B cell (primary cell): ENCODE data around the gene TET2. TPM values are rescaled to one million over a fixed set of nuclear protein-coding genes. Genes with fewer than 3 reads are reported as not detected.

Source experiments
- ATAC-seq: fragments of 200-7000 bp; cut with Tn5 transposase; one replicate; pipeline ENCODE4 v1.10.0; 2021; ENCODE audit warnings: low read depth, mild to moderate bottlenecking, moderate number of reproducible peaks, moderate library complexity
- CTCF ChIA-PET: fragments of 350-600 bp; sonication (Branson Sonifier 250); formaldehyde crosslinking; loops from one replicate; lab custom pipeline; 2021; ENCODE audit warnings: antibody characterized with exemption, inconsistent platforms; lab: Charles Lee
- POLR2A ChIA-PET: fragments of 350-600 bp; sonication (Branson Sonifier 250); formaldehyde crosslinking; loops from one replicate; lab custom pipeline; 2021; ENCODE audit warnings: antibody characterized with exemption; lab: Charles Lee
- DNase-seq: peaks from one replicate; pipeline ENCODE4 v3.0.0; 2013
- H2AFZ ChIP-seq: 2 replicates; pipeline ENCODE4 v1.6.1; 2012; ENCODE audit warnings: mild to moderate bottlenecking, low read depth, low read length; ENCODE audit not compliant: insufficient read depth, poor library complexity, severe bottlenecking
- H3K27ac ChIP-seq, 2 donors: 1 replicate in 1 of 2; 2 replicates in 1 of 2; pipeline ENCODE4 v1.5.1; 2012 to 2013; ENCODE audit warnings: low read length in 2 of 2, mild to moderate bottlenecking in 2 of 2, moderate library complexity in 1 of 2
- H3K27me3 ChIP-seq, 4 experiments: fragments of 200-600 bp in 1 of 4; sonication (generic) in 1 of 4; replicated peaks in 1 of 4; 1 replicate in 2 of 4; 2 replicates in 2 of 4; pipeline versions ENCODE4 v1.6.1 to v1.7.0; 2013 to 2016; ENCODE audit warnings: low read length in 3 of 4, mild to moderate bottlenecking in 2 of 4, mixed read lengths in 1 of 4, moderate library complexity in 1 of 4; ENCODE audit not compliant: insufficient read depth in 4 of 4, control insufficient read depth in 3 of 4; ENCODE audit errors: control extremely low read depth in 1 of 4
- H3K36me3 ChIP-seq, 2 experiments: replicated peaks in 1 of 2; 1 replicate in 1 of 2; 2 replicates in 1 of 2; pipeline versions ENCODE4 v1.6.1 to v1.7.1; 2013; ENCODE audit warnings: low read length in 1 of 2; ENCODE audit not compliant: insufficient read depth in 2 of 2, control insufficient read depth in 1 of 2; ENCODE audit errors: control extremely low read depth in 1 of 2, extremely low read depth in 1 of 2
- H3K4me1 ChIP-seq, 2 donors: fragments of 200-600 bp in 1 of 2; sonication (generic) in 1 of 2; 1 replicate in 1 of 2; 2 replicates in 1 of 2; pipeline versions ENCODE4 v1.5.1 to v1.6.1; 2013 to 2017; ENCODE audit warnings: low read length in 2 of 2; ENCODE audit not compliant: control insufficient read depth in 2 of 2, insufficient read depth in 2 of 2
- H3K4me2 ChIP-seq: replicated peaks from 2 replicates; pipeline ENCODE3; 2012; ENCODE audit warnings: mild to moderate bottlenecking, low read depth, low read length; ENCODE audit not compliant: poor library complexity, severe bottlenecking
- H3K4me3 ChIP-seq, 5 experiments: fragments of 200-600 bp in 1 of 5; sonication (generic) in 1 of 5; 1 replicate in 3 of 5; 2 replicates in 2 of 5; pipeline versions ENCODE4 v1.5.1 to v1.7.0; 2011 to 2016; ENCODE audit warnings: low read length in 4 of 5, mild to moderate bottlenecking in 4 of 5, low read depth in 2 of 5, control low read depth in 1 of 5, moderate library complexity in 1 of 5; ENCODE audit not compliant: insufficient read depth in 1 of 5; ENCODE audit errors: control extremely low read depth in 1 of 5, extremely low read depth in 1 of 5
- H3K79me2 ChIP-seq: fragments of 200-600 bp; sonication (generic); one replicate; pipeline ENCODE4 v1.6.0; 2016; ENCODE audit warnings: low read length; ENCODE audit not compliant: control insufficient read depth, insufficient read depth
- H3K9ac ChIP-seq: fragments of 200-600 bp; sonication (generic); 2 replicates; pipeline ENCODE4 v1.6.1; 2017; ENCODE audit warnings: mild to moderate bottlenecking, low read length, moderate library complexity
- H3K9me3 ChIP-seq, 3 donors: one replicate each; pipeline versions ENCODE4 v1.6.1 to v1.7.1; 2013; ENCODE audit warnings: low read length in 2 of 3; ENCODE audit not compliant: control insufficient read depth in 2 of 3, insufficient read depth in 1 of 3; ENCODE audit errors: control extremely low read depth in 1 of 3
- H4K20me1 ChIP-seq: 2 replicates; pipeline ENCODE4 v1.6.0; 2012; ENCODE audit warnings: mild to moderate bottlenecking, low read length; ENCODE audit not compliant: insufficient read depth, control insufficient read depth, poor library complexity, severe bottlenecking
- H3K27ac Mint-ChIP-seq: one replicate; pipeline ENCODE4 v1.8.0; 2021; ENCODE audit warnings: mixed read lengths
- H3K27me3 Mint-ChIP-seq: one replicate; pipeline ENCODE4 v1.8.0; 2021; ENCODE audit warnings: mixed read lengths
- H3K4me1 Mint-ChIP-seq: one replicate; pipeline ENCODE4 v1.8.0; 2021; ENCODE audit warnings: mixed read lengths
- H3K4me3 Mint-ChIP-seq: one replicate; pipeline ENCODE4 v1.8.0; 2021; ENCODE audit warnings: mixed read lengths
- H3K9me3 Mint-ChIP-seq: one replicate; pipeline ENCODE4 v1.8.0; 2022; ENCODE audit warnings: mixed read lengths; ENCODE audit not compliant: insufficient read depth
- EZH2 ChIP-seq: IDR thresholded peaks from 2 replicates; pipeline ENCODE4 v1.6.1; 2012; ENCODE audit warnings: borderline replicate concordance, low read depth, mild to moderate bottlenecking, moderate library complexity, low read length; ENCODE audit not compliant: insufficient read depth, poor library complexity, severe bottlenecking
- WGBS: methylation state at CpG from one replicate; pipeline ENCODE4 v1.1.5; 2013; ENCODE audit warnings: missing lambda C conversion rate; ENCODE audit not compliant: insufficient coverage; 5-methylcytosine and 5-hydroxymethylcytosine counted together
- intact Hi-C: fragments of 100-400 bp; cut with micrococcal nuclease; formaldehyde crosslinking; loops from one replicate; pipeline ENCODE4 v1.10.0; 2022
- polyA plus RNA-seq: library from polyadenylated mRNA; depleted of rRNA; stranded (reverse); fragments of >200 nt; gene quantifications from 2 replicates; pipeline ENCODE4 v1.2.3, GENCODE V29; 2012
- total RNA-seq, 2 donors: library from RNA; stranded (reverse); fragments of 120-200 nt in 1 of 2; gene quantifications; 1 replicate in 1 of 2; 2 replicates in 1 of 2; pipeline versions ENCODE4 v1.2.3 to v1.2.4, GENCODE V29; 2013 to 2022
- TF ChIP-seq, protein P1 (sequence below): fragments of 200-600 bp; IDR thresholded peaks from one replicate; pipeline ENCODE4 v1.8.0; 2022; ENCODE audit warnings: antibody characterized with exemption, mild to moderate bottlenecking

The TET2 gene
- total and polyA plus RNA-seq, 2 donors (not counting 1 experiment from before 2014, with no cell fraction given): 7.1 to 56.8 TPM

DNA sequence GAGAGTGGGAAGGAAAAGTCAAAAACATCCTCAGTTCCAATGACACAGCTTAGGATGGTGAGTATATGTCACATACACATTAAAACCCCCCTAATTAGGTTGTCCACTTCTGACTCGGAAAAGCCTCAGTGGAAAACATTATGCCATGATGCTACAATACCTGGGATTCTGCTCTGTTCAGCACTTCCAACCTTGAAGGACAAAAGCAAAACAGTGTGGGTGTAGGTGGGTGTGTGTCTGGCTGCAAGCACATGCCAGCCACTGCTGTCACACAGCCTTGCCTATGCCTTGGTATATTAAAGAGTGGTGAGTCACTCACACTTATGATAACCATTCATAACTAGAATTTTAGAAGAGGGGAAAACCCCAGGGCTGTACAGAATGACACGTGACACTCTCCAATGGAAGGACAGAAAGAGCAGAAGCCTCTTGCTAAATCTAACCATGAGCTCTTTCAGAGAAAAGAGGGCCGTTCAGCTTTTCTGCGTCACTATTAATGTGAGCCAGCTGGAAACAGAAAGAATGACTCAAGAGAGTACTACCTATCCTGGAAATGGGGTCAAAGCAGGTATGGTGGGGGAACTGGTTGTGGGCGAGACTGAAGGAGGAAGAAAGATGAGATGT lies 159.6 kb downstream of the TET2 start:
- peaks cover 0 to 6% (median 0%) of the 10 kb centered on the region in 3 donors for H3K9me3 ChIP-seq
- Mint-ChIP-seq H3K4me1 (peaks cover 22% of the 10 kb centered on the region), H3K9me3 (peaks cover 12% of the 10 kb centered on the region), H3K4me3 (peak overlapping the region; percentile 71), H3K27ac (peak overlapping the region; percentile 50), H3K27me3 (no peaks in the 10 kb centered on the region)
- WGBS: 36% methylated on average over 3 of the region's 5 CpGs
- H3K4me3 ChIP-seq: no peak overlapping the region
- H3K4me1 ChIP-seq: peaks cover 3 to 11% of the 10 kb centered on the region in 2 donors
- no peak overlapping the region for H3K27ac ChIP-seq
- no peaks in the 10 kb centered on the region for H4K20me1 ChIP-seq
- intact Hi-C loops: no loop called here
- H3K36me3 ChIP-seq: no peaks in the 10 kb centered on the region
- TF ChIP-seq, protein P1, sequence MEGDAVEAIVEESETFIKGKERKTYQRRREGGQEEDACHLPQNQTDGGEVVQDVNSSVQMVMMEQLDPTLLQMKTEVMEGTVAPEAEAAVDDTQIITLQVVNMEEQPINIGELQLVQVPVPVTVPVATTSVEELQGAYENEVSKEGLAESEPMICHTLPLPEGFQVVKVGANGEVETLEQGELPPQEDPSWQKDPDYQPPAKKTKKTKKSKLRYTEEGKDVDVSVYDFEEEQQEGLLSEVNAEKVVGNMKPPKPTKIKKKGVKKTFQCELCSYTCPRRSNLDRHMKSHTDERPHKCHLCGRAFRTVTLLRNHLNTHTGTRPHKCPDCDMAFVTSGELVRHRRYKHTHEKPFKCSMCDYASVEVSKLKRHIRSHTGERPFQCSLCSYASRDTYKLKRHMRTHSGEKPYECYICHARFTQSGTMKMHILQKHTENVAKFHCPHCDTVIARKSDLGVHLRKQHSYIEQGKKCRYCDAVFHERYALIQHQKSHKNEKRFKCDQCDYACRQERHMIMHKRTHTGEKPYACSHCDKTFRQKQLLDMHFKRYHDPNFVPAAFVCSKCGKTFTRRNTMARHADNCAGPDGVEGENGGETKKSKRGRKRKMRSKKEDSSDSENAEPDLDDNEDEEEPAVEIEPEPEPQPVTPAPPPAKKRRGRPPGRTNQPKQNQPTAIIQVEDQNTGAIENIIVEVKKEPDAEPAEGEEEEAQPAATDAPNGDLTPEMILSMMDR: no peak
- no peak for TF ChIP-seq EZH2
- no peaks in the 10 kb centered on the region for H3K79me2 ChIP-seq
- peak; percentile 90 for ATAC-seq
- CTCF ChIA-PET: no interaction called here
- H3K4me2 ChIP-seq: no peak overlapping the region
- POLR2A ChIA-PET: no interaction called here
- no peaks in the 10 kb centered on the region for H3K27me3 ChIP-seq
- DNase-seq: peak; percentile 44
- no peak overlapping the region for H3K9ac ChIP-seq
- no peak overlapping the region for H2AFZ ChIP-seq

DNA sequence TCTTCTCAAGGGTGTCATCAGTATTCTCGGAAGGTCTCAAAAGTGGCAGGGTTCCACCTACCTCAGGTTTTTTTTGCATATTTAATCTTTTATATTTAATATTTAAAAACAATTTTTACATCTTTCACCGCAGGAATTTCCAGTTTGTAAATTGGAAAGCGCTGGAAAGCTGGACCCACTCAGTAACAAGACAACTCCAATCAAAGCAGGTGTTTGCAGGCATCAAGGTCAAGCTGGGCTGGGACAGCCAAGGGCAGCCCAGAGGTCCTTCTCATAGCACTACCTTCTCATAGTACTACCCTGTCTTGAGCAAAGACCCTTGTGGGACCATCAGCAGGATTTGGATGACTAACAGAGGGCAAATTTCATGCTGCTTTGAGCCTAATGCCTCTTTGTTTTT lies 160.1 kb downstream of the TET2 start:
- CTCF ChIA-PET: no interaction called here
- H3K27ac ChIP-seq: no peak overlapping the region
- intact Hi-C loops: no loop called here

More for the DNA sequence above, 160.1 kb downstream of the TET2 start:
- H3K27me3 ChIP-seq: no peaks in the 10 kb centered on the region
- H3K4me1 Mint-ChIP-seq: peaks cover 22% of the 10 kb centered on the region
- H3K36me3 ChIP-seq: no peaks in the 10 kb centered on the region
- no peaks in the 10 kb centered on the region for H3K27me3 Mint-ChIP-seq
- H3K4me2 ChIP-seq: no peak overlapping the region
- no peak overlapping the region for H3K9ac ChIP-seq
- WGBS: 100% methylated on average over 2 of the region's 3 CpGs
- H3K9me3 ChIP-seq: peaks cover 0 to 6% (median 0%) of the 10 kb centered on the region in 3 donors
- H4K20me1 ChIP-seq: no peaks in the 10 kb centered on the region
- TF ChIP-seq, protein P1: no peak
- TF ChIP-seq EZH2: no peak
- peaks cover 3 to 11% of the 10 kb centered on the region in 2 donors for H3K4me1 ChIP-seq
- DNase-seq: no peak
- POLR2A ChIA-PET: no interaction called here
- ATAC-seq: no peak
- H3K79me2 ChIP-seq: no peaks in the 10 kb centered on the region
- H3K27ac Mint-ChIP-seq: peak overlapping the region; percentile 50
- H2AFZ ChIP-seq: no peak overlapping the region
- H3K4me3 ChIP-seq: no peak overlapping the region
- H3K4me3 Mint-ChIP-seq: peak overlapping the region; percentile 71
- peaks cover 10% of the 10 kb centered on the region for H3K9me3 Mint-ChIP-seq
